Gastroesophageal sphincter (tissue), 4 donors: ENCODE data around the gene MGARP. TPM values are rescaled to one million over a fixed set of nuclear protein-coding genes. Genes with fewer than 3 reads are reported as not detected.
"Not testable (repeated sequence)": the region's sequence is repeated elsewhere in the genome, so short reads cannot be mapped to it uniquely, and the experiment has no call there.

Source experiments
- ATAC-seq: fragments of 150-250 bp; one replicate; pipeline ENCODE4 v1.9.1; 2016; ENCODE audit warnings: mild to moderate bottlenecking, moderate library complexity
- H3K27ac ChIP-seq, 4 donors: fragments of 200-600 bp; sonication (generic) in 3 of 4; 1 replicate in 3 of 4; 2 replicates in 1 of 4; pipeline ENCODE4 v1.5.1; 2016 to 2019
- H3K27me3 ChIP-seq: fragments of 200-600 bp; sonication (generic); one replicate; pipeline ENCODE4 v1.5.1; 2019
- H3K36me3 ChIP-seq, 2 donors: fragments of 200-600 bp; sonication (generic); one replicate each; pipeline ENCODE4 v1.5.1; 2019; ENCODE audit warnings: control low read depth in 1 of 2
- H3K4me1 ChIP-seq, 3 donors: fragments of 200-600 bp; sonication (generic); 1 replicate in 2 of 3; 2 replicates in 1 of 3; pipeline ENCODE4 v1.5.1; 2016 to 2019; ENCODE audit warnings: control low read depth in 2 of 3
- H3K4me3 ChIP-seq, 2 donors: fragments of 200-600 bp; sonication (generic); one replicate each; pipeline ENCODE4 v1.5.1; 2019; ENCODE audit warnings: mild to moderate bottlenecking in 1 of 2, moderate library complexity in 1 of 2
- H3K9me3 ChIP-seq, 3 donors: fragments of 200-600 bp; sonication (generic); one replicate each; pipeline ENCODE4 v1.5.1; 2017 to 2019; ENCODE audit warnings: control low read depth in 2 of 3
- EP300 ChIP-seq: sonication (generic); formaldehyde crosslinking; IDR thresholded peaks from one replicate; pipeline ENCODE4 v1.6.1; 2017; ENCODE audit warnings: antibody characterized with exemption, mild to moderate bottlenecking
- POLR2A ChIP-seq, 2 donors: fragments of 450-650 bp; IDR thresholded peaks; one replicate each; pipeline ENCODE4 v1.6.1; 2017; ENCODE audit warnings: antibody characterized with exemption in 2 of 2, mild to moderate bottlenecking in 2 of 2, moderate library complexity in 1 of 2
- POLR2AphosphoS5 ChIP-seq: sonication (generic); formaldehyde crosslinking; IDR thresholded peaks from one replicate; pipeline ENCODE4 v1.6.1; 2017; ENCODE audit warnings: antibody characterized with exemption
- WGBS, 2 donors: methylation state at CpG; one replicate each; pipeline ENCODE4 v1.1.5; 2018; ENCODE audit warnings: low coverage in 1 of 2; 5-methylcytosine and 5-hydroxymethylcytosine counted together
- total RNA-seq, 4 donors: library from RNA; depleted of rRNA; stranded (reverse); fragments of >200 nt; gene quantifications; one replicate each; pipeline ENCODE4 v1.1.0, GENCODE V29; 2016
- TF ChIP-seq, protein P1 (sequence below), 4 experiments: fragments of 200-600 bp in 2 of 4; fragments of 450-650 bp in 2 of 4; sonication (generic) in 1 of 4; IDR thresholded peaks; one replicate each; pipeline ENCODE4 v1.5.1; 2017 to 2019; ENCODE audit warnings: antibody characterized with exemption in 4 of 4, mild to moderate bottlenecking in 2 of 4, moderate library complexity in 2 of 4

The MGARP gene
- total RNA-seq, 4 donors from 2014 or later = 0.94 to 6.5 (median 1.7) TPM

DNA sequence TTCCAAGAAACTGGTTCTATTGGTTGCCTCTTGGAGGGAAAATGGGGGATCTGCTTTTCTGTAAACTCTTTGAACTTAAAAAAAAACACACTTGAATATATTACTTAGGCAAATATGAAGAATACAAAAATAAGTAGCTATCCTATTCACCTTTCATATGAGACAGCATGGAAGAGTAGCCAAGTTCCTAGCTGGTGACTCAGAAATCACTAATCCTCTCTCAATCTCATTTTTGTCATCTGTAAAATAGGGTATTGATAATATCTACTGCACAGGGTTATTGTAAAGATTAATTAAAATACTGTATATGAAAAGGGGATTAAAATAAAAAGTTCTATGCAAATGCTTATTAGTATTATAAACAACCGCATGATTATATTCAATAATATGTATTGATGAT, 12.7 kb downstream of the MGARP start:
- no peak for ATAC-seq
- no peak overlapping the region for H3K27ac ChIP-seq

GRCh38 chr4:139266583-139267257, 13.3 kb downstream of the MGARP start:
- Histone ChIP-seq H3K36me3 (no peaks in the 10 kb centered on the region), H3K27ac (peak overlapping the region in 3 of 4 donors; percentile 22 to 64 (median 39)), H3K4me1 (peaks cover 0 to 14% (median 4%) of the 10 kb centered on the region in 3 donors), H3K4me3 (peak overlapping the region; percentile 7 to 43), H3K9me3 (no peaks in the 10 kb centered on the region), H3K27me3 (no peaks in the 10 kb centered on the region)
- WGBS, 2 donors = 14 to 16% methylated on average over 7 to 11 of the region's 14 CpGs
- ATAC-seq = peak; percentile 85
- TF ChIP-seq EP300 = no peak
- TF ChIP-seq POLR2AphosphoS5 = no peak
- no peak for TF ChIP-seq POLR2A (IDR thresholded peaks at IDR 0.05)
- TF ChIP-seq, protein P1, sequence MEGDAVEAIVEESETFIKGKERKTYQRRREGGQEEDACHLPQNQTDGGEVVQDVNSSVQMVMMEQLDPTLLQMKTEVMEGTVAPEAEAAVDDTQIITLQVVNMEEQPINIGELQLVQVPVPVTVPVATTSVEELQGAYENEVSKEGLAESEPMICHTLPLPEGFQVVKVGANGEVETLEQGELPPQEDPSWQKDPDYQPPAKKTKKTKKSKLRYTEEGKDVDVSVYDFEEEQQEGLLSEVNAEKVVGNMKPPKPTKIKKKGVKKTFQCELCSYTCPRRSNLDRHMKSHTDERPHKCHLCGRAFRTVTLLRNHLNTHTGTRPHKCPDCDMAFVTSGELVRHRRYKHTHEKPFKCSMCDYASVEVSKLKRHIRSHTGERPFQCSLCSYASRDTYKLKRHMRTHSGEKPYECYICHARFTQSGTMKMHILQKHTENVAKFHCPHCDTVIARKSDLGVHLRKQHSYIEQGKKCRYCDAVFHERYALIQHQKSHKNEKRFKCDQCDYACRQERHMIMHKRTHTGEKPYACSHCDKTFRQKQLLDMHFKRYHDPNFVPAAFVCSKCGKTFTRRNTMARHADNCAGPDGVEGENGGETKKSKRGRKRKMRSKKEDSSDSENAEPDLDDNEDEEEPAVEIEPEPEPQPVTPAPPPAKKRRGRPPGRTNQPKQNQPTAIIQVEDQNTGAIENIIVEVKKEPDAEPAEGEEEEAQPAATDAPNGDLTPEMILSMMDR (IDR thresholded peaks at IDR 0.05) = no peak

More for the DNA sequence above, 12.7 kb downstream of the MGARP start:
- WGBS, 2 donors = 95 to 100% methylated on average over 1 of the region's 1 CpG
- H3K36me3 ChIP-seq = no peaks in the 10 kb centered on the region
- no peaks in the 10 kb centered on the region for H3K27me3 ChIP-seq
- H3K4me1 ChIP-seq = peaks cover 0 to 14% (median 4%) of the 10 kb centered on the region in 3 donors
- no peak for TF ChIP-seq POLR2AphosphoS5
- TF ChIP-seq, protein P1 (IDR thresholded peaks at IDR 0.05) = no peak
- TF ChIP-seq EP300 = no peak
- TF ChIP-seq POLR2A (IDR thresholded peaks at IDR 0.05) = no peak
- H3K4me3 ChIP-seq = no peak overlapping the region
- H3K9me3 ChIP-seq = no peaks in the 10 kb centered on the region

GRCh38 chr4:139266208-139266582, 13.8 kb downstream of the MGARP start:
- ATAC-seq = no peak
- Histone ChIP-seq H3K27me3 (no peaks in the 10 kb centered on the region), H3K9me3 (no peaks in the 10 kb centered on the region), H3K4me3 (peak overlapping the region; percentile 7 to 43), H3K36me3 (no peaks in the 10 kb centered on the region), H3K27ac (peak overlapping the region in 2 of 4 donors; percentile 39 to 64), H3K4me1 (peaks cover 0 to 14% (median 4%) of the 10 kb centered on the region in 3 donors)
- TF ChIP-seq POLR2AphosphoS5 (no peak), POLR2A (IDR thresholded peaks at IDR 0.05) (no peak), EP300 (no peak)
- TF ChIP-seq, protein P1 (IDR thresholded peaks at IDR 0.05) = no peak
- 0% methylated on average over 1 of the region's 1 CpG for WGBS, 2 donors

DNA sequence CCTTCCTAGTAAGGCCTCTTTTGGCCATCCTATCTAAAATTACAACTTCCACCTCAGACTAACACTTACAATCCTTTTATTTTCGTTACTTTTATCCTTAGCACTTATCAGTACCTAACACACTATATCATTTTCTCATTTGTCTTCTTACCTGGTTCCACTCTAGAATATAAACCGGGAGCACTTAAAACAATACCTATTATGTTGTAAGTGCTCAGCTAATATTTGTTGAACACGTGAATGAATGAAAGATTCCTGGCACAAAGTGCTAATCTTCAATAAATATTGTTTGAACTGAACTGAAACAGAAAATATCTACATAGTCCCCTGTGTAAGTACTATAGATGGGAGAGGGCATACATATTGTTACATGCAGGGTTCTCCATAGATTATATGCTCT, 14.4 kb downstream of the MGARP start:
- Histone ChIP-seq H3K9me3 (no peaks in the 10 kb centered on the region), H3K27ac (no peak overlapping the region), H3K36me3 (no peaks in the 10 kb centered on the region), H3K27me3 (no peaks in the 10 kb centered on the region), H3K4me1 (peaks cover 0 to 14% (median 4%) of the 10 kb centered on the region in 3 donors), H3K4me3 (no peak overlapping the region)
- TF ChIP-seq, protein P1 (IDR thresholded peaks at IDR 0.05) = no peak
- no peak for TF ChIP-seq POLR2A (IDR thresholded peaks at IDR 0.05)
- no peak for TF ChIP-seq EP300
- TF ChIP-seq POLR2AphosphoS5 = no peak
- 53 to 58% methylated on average over 3 of the region's 3 CpGs for WGBS, 2 donors
- ATAC-seq = no peak

GRCh38 chr4:139256349-139256748, 23.7 kb downstream of the MGARP start:
- 48 to 53% methylated on average over 2 of the region's 2 CpGs for WGBS, 2 donors
- no peaks in the 10 kb centered on the region for H3K4me1 ChIP-seq
- TF ChIP-seq POLR2A (IDR thresholded peaks at IDR 0.05) (no peak), POLR2AphosphoS5 (no peak), EP300 (no peak)
- TF ChIP-seq, protein P1 (IDR thresholded peaks at IDR 0.05) = no peak
- H3K27ac ChIP-seq = no peak overlapping the region
- no peaks in the 10 kb centered on the region for H3K36me3 ChIP-seq
- ATAC-seq = no peak
- H3K4me3 ChIP-seq = no peak overlapping the region
- H3K27me3 ChIP-seq = no peaks in the 10 kb centered on the region
- H3K9me3 ChIP-seq = no peaks in the 10 kb centered on the region

GRCh38 chr4:139255581-139255980, 24.4 kb downstream of the MGARP start:
- ATAC-seq, H3K4me1 ChIP-seq, H3K27me3 ChIP-seq, H3K27ac ChIP-seq, H3K4me3 ChIP-seq, H3K9me3 ChIP-seq, H3K36me3 ChIP-seq: not testable (repeated sequence)
- WGBS, 2 donors = 100% methylated on average over 3 of the region's 6 CpGs; no CpG with 5 or more reads in 1 of the 2 donors
